Kidney capillary endothelial cell (primary cell): ENCODE measurements around the gene ACP7.

Experiments
- DNase-seq: peaks from one replicate; pipeline ENCODE4 v3.0.0-alpha.2; 2018; ENCODE audit warnings: low spot score

Gene ACP7

DNA sequence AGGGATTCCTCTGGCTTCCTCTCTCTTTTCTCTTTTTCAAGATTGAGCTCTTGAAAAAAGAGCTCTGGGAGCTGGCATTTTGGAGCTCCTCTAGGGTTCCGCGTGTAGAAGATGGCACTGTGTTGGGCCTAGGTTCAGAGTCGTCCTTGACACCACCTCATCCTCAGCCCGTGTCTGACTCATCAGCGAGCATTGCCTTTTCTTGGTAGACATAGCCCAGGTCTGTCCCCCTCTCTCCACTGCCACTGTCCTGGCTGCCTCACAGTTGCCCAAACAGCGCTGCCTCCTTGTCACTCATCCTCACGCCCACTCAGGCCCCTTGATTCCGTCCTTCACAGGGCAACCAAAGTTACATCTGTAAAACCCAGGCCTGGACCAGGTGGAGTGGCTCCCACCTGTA, 66.1 kb downstream of the ACP7 start:
- DNase-seq = no peak

DNA sequence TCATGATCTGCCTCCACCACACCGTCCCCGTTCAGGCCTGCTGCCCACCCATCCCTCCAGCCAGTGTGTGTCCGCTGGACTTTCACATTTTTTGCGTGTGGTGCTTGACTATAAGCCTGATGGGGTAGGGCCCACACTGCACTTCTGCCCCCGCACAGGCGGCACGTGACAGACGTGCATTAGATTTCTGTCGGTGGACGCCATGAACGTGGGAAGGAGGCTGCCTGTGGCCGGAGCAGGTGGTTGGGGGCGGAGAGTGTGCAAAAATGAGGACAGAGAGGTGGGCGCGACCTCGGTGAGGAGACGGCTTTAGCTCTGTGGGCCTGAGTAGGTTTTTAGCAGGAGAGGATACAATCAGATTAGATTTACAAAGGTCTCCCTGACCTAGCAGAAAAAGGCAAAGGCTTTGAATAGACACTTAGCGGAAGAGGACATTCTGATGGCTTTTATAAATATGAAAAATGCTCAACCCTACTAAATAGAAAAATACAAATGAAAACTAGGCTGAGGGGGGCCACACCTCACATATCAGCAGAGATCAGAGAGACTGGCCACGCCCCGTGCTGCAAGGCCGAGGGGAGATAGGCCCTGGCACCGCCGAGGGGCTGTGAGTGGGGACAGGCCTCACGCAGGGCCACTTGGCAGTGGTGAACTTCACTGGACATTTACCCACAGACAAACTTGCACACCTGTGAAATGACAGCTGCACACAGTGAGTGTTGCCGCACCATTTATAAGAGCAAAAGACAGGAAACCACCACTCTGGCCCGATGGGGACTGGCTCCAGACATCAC, 66.8 kb downstream of the ACP7 start:
- DNase-seq = no peak

GRCh38 chr19:39152066-39152465, 67.9 kb downstream of the ACP7 start:
- no peak for DNase-seq

DNA sequence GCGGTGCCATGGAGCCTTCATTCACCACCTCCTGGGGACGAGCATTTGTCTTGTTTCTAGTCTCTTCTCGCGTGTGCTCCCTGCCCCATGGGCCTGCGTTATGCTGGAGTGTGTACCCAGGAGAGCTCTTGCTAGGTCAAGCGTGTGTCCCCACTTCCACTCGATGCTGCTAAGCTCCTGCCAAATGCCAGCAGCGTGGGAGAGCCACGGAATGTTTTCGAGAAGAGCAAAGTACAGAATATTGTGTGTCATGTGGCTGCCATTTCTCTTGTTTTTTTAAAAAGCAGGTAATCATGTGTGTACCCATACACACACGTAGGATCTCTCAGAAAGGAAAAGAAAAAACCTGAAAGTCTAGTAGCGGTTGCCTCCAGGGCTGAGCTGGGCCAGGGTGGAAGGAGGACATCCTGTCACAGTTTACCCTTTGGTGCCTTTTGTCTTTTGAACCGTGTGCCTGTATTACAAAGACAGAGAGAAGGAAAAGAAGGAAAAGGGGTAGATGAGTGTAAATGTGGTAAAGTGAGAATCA, 70.0 kb downstream of the ACP7 start:
- no peak for DNase-seq

DNA sequence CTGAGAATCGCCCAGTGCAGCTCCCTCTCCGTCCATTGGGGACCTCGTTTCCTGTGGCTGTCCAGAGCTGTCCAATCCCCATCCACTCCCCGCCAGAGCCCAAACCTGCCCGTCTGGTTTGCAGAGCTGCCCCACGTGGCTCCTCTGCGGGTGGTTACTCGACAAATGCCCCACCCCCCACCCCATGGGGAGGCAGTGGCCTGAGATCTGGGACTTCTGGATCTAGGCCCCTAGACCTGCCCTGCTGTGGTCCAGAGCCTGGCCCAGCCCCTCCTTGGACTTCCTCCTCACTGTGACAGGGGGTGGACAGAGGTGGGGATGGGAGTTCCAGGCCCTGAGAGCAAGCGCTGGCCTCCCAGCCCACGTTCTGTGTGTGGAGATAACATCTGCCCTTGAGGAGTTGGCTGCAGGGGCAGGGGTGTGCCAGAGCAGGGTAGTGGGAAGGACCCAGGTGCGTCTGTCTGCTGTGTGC, 70.5 kb downstream of the ACP7 start:
- DNase-seq = no peak

DNA sequence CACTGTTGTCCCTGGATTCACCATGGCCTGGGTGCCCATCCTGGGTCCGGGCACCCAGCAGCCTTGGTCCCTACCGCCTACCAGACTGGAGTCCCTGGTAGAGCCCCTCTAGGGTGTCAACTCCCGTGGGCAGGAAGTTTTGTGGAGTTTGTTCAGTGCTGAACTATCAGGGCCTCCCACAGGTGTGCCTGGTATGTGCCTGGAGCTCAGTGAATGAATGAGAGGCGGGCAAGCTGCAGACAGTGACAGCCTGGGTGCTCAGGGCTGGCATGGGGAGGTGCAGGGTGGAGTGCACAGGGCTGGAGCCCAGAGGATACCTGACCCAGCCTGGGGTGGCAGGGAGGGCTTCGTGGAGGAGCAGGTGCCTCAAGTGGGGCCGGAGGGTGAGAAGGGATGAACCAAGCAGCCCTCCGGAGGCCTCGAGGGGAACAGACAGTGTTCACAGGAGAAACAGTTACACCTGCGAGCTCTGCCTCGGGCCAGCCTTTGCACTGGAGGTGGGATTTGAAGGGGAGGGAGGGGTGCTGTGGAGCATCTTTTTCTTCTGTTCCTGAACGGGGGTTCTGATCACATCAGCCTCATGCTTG, 71.0 kb downstream of the ACP7 start:
- no peak for DNase-seq

- DNase-seq = no peak
These were observed 71.6 kb downstream of the ACP7 start for GRCh38 chr19:39155741-39156140.

DNA sequence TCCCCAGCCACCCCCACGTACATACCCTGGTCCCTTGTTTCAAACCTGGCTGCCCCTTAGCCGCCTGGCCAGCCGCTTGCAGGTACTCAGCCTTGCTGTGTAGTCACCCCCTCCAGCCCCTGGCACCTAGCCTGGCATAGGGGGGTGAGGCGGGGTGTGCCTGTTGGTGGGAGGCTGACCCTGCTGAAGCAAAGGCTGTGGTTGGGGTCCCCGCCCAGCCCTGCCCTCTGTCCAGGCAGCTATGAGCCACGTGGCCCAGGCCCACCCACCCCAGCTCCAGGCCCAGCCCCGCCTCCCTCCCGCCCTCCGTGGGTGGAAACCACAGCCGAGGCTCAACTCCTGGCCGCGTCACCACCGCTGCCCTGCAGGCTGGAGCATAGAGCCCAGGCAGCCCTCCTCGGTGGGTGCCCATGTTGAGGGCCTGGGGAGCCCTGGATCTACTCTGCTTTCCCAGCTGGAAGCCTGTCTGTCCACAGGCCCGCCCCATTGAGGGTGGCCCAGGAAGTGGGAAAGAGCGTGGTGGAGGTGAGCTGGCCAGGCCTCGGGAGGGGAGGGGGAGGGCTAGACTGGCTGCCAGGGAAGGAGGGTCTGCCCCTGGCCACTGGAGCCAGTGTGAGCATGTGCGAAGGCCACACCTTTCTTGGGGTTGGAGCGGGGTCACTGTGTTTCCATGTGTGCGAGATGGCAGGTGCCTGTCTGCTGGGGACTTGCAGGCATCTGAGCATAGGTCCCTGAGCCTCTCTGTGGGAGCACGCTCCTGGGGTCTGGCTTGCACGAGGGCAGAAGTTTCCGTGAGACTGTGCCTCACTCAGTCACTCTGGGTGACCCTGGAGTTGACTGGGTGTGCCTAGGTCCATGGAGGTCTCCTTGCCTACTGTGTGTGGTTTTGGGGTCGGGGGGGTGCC, 72.4 kb downstream of the ACP7 start:
- DNase-seq = no peak

DNA sequence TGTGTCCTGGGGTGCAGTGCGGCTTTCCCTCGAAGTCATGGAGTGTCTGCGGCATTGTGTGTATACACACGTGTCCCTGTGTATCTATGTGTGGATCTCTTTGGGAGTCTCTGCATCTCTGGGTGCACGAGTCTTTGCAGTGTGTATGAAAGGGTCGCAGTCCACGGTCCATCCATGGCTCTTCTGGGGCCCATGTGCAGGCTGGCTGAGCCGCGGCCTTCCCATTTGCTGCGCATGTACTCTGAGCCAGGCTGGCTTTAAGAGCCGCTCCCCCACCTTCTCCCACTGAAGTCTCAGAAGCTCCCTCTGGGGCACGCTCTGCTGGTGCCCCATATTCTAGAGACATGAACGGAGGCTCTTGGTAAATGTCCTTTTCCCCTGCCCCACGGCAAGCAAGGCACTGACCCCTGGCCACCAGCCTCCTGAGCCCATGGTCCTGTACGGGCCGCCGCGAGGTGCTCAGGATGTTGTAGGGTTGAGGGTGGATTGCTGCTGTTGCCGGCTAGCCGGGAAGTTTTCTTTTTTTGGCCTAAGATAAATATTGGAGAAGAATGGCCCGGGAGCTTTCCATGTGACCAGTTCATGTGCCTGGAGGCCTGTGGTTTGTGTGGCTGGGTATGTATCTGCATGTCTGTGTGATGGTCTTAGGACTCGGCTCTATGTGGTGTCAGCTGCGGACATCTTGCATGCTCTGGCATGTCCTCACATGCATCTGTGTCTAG, 73.3 kb downstream of the ACP7 start:
- no peak for DNase-seq

GRCh38 chr19:39157997-39158389, 73.8 kb downstream of the ACP7 start:
- no peak for DNase-seq

DNA sequence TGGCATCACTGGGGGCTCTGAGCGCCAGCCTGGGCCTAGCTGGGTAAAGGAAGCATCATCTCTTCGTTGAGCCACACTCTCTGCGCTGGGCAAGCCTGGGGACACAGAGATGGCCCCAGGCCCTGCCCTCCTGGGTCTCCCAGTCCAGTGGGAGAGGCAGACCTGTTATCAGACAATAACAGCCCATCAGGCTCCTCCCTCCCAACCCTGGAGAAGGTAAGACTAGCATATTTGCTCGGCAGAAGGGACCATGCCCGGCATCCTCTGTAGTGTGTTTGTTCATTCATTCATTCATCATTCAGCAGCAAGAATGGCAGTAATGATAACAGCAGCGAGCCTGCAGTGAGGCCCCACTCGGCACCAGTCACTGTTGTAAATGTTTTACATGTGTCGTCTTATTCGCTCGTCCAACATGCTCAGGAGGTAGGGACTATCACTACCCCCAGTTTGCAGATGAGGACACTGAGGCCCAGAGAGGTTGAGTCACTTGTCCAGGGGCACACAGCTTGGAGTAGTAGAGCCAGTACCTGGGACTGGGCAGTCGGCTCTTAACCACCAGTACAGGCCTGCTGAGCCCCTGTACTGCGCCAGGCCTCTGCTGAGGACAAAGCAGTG, 74.6 kb downstream of the ACP7 start:
- no peak for DNase-seq

DNA sequence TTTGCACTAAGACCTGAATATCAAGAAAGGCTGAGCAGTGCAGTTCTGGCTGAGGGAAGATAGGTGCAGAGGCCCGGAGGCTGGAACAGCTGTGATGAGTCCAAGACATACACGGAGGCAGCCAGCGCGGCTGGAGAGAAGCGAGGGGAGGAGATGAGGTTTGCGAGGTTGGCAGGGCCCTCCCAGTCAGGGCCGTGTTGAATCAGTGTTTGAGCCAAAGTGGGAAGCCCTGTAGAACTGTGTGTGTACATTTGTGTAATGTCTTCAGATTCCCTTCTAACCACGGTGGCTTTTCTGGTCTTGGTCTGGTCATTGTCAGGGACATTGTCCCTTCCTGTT, 76.3 kb downstream of the ACP7 start:
- DNase-seq = no peak
